ENCODE data around the gene PARD3. TPM values are rescaled to one million over a fixed set of nuclear protein-coding genes. Genes with fewer than 3 reads are reported as not detected.
"Not testable (repeated sequence)": the region's sequence is repeated elsewhere in the genome, so short reads cannot be mapped to it uniquely, and the experiment has no call there.

PARD3 gene
- total RNA-seq, 1 experiment from 2014 or later = 44.2 TPM

- DNase-seq (ENCODE audit: low read depth, low spot score) = no peak
- in situ Hi-C loops (cut with HindIII; ENCODE audit: low pct_unique_long_range_greater_than_20kb, low sequenced_read_pairs) = no loop called here
These were observed 98.9 kb downstream of the PARD3 start for GRCh38 chr10:34716234-34716633.

- in situ Hi-C loops (cut with HindIII; ENCODE audit: low pct_unique_long_range_greater_than_20kb, low sequenced_read_pairs) = no loop called here
- no peak for DNase-seq (ENCODE audit: low read depth, low spot score)
These were observed 99.4 kb downstream of the PARD3 start for GRCh38 chr10:34715511-34716187.

DNA sequence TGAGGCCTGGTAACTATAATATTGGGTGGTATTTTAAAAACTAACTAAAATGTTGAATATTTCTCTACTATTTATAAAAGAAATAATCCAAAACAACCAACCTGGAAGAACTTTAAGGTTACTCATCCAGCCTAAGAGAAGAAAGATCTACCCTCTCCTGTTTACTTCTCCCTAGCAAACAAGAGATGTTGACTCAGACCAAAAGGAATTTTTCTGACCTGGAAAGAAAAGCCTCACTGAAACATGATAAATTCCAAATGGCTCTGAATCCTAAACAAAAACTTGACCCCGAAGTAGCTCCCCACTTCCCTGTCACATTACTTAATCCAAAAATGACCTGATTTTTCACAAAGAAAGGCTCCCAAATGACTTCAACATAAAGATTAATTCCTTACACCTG is 101.2 kb downstream of the PARD3 start:
- no peak for DNase-seq (ENCODE audit: low read depth, low spot score)
- in situ Hi-C loops (cut with HindIII; ENCODE audit: low pct_unique_long_range_greater_than_20kb, low sequenced_read_pairs) = no loop called here

DNA sequence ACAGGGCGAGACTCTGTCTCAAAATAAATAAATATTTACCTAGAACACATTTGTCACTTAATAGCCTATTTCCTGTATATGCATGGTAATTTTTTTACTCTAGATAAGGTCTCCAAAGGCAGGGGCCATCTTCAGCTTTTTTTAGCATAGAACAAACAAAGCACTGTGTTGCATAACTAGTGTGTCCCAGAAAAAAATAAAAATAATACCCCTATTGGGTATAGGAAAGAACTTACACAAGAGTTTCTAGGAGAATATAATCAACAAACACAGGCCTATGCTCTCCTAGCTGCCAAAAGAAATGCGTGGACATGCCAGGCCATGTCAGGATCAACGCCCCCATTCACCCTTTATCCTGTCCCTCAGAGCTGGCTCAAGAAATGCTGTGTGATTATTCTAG is 103.6 kb downstream of the PARD3 start:
- in situ Hi-C loops (cut with HindIII; ENCODE audit: low pct_unique_long_range_greater_than_20kb, low sequenced_read_pairs) = no loop called here
- DNase-seq (ENCODE audit: low read depth, low spot score) = no peak

DNA sequence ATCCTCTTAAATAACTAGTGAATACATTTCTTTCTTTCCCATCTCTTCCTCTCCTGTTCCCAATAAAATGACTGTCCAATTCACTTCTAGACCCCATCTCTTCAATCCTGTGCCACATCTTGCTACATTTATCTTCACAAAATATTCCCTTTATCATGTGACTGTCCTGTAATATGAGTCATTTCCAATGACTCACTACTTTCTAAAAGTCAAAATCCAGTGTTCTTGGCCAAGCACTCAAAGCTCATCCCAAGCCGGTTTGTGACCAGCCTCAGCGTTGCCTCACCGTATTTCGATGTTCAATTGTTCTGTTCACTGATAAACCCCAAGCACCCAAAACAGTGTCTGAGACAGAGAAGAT is 104.7 kb downstream of the PARD3 start:
- in situ Hi-C loops (cut with HindIII; ENCODE audit: low pct_unique_long_range_greater_than_20kb, low sequenced_read_pairs) = no loop called here
- DNase-seq (ENCODE audit: low read depth, low spot score) = peak; percentile 38

- DNase-seq (ENCODE audit: low read depth, low spot score) = peak; percentile 19
- in situ Hi-C loops (cut with HindIII; ENCODE audit: low pct_unique_long_range_greater_than_20kb, low sequenced_read_pairs) = no loop called here
These were observed 105.3 kb downstream of the PARD3 start for GRCh38 chr10:34709637-34710390.

GRCh38 chr10:34707656-34708055 is 107.4 kb downstream of the PARD3 start:
- in situ Hi-C loops (cut with HindIII; ENCODE audit: low pct_unique_long_range_greater_than_20kb, low sequenced_read_pairs) = no loop called here
- no peak for DNase-seq (ENCODE audit: low read depth, low spot score)

GRCh38 chr10:34706992-34707391 is 108.1 kb downstream of the PARD3 start:
- DNase-seq (ENCODE audit: low read depth, low spot score); in situ Hi-C loops (cut with HindIII; ENCODE audit: low pct_unique_long_range_greater_than_20kb, low sequenced_read_pairs): not testable (repeated sequence)

DNA sequence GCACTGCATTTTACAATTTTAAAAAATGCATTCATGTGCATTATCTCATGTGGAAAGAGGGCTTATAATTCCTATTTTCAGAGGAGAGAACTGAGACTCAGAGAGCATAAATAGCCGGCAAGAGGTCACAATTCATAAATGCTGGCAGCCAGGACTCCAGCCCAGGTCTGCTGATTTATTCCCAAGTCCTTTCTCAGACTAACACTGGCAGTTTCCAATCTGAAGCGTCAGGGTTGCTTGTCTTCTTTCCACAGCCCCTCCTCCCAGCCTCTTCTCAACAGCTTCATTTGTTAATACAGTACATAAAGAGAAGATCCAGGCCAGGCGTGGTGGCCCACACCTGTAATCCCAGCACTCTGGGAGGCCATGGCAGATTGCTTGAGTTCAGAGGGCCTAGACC is 108.9 kb downstream of the PARD3 start:
- in situ Hi-C loops (cut with HindIII; ENCODE audit: low pct_unique_long_range_greater_than_20kb, low sequenced_read_pairs) = no loop called here
- DNase-seq (ENCODE audit: low read depth, low spot score) = no peak

DNA sequence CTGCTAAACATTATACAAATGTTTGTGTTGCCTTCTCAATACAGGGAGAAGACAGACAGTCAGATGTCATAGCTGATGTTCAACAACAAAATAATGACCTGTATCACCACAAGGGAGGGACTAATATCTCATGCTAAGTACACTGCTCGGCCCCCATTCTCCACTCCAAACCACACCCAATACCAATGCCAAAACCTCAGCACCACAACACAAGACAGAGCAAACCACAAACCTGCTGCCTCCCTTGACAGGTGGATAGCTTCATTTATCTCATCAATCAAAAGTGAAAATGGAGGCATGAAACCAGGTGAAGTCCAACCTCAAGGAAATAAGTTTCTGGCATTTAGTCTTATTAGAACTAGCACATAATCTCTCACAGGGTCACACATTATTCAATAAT is 109.5 kb downstream of the PARD3 start:
- no peak for DNase-seq (ENCODE audit: low read depth, low spot score)
- in situ Hi-C loops (cut with HindIII; ENCODE audit: low pct_unique_long_range_greater_than_20kb, low sequenced_read_pairs) = no loop called here

DNA sequence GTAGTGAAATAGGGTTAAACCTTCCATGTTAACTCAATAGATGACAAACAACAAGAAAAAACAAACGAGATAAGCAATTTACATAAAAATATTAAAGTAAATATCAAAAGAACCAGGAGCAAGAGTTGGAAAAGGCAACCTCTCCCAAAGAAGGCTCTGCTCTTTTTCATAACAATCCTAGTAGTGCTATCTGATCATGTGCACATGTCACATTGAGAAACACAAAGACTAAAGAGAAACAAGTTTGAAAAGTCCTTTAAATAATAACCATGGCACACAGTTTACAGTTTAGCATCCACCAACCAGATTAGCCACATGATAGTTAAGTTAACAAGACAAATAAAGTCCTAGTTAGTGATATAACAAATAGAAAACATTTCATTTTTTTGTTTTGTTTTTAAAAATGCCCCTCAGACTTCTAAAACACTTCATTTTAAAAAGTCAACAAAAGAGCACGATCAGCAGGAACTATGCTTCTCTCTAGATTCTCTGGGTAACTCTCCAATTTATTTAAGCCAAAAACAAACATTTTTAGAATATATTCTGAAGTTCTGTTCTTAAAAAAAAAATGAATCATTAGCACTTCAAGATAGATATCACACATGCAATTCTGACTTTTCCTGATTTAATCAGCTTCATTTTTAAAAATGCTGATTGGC is 110.4 kb downstream of the PARD3 start:
- in situ Hi-C loops (cut with HindIII; ENCODE audit: low pct_unique_long_range_greater_than_20kb, low sequenced_read_pairs) = no loop called here
- DNase-seq (ENCODE audit: low read depth, low spot score) = no peak

DNA sequence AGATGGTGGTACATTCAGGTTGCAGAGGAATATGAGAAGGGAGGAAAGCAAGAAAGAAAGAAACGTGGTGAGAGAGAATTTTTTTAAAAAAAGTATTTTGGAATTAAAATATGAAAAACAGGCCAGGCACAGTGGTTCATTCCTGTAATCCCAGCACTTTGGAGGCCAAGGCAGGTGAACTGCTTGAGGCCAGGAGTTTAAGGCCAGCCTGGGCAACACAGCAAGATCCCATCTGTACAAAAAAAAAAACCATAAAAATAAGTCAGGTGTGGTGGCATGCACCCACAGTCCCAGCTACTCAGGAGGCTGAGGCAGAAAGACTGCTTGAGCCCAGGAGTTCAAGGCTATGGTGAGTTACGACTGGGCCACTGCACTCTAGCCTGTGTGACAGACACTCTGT is 112.1 kb downstream of the PARD3 start:
- DNase-seq (ENCODE audit: low read depth, low spot score) = no peak
- in situ Hi-C loops (cut with HindIII; ENCODE audit: low pct_unique_long_range_greater_than_20kb, low sequenced_read_pairs) = no loop called here

GRCh38 chr10:34702093-34702937 is 112.8 kb downstream of the PARD3 start:
- in situ Hi-C loops (cut with HindIII; ENCODE audit: low pct_unique_long_range_greater_than_20kb, low sequenced_read_pairs) = no loop called here
- DNase-seq (ENCODE audit: low read depth, low spot score) = no peak

GRCh38 chr10:34701194-34701593 is 113.9 kb downstream of the PARD3 start:
- in situ Hi-C loops (cut with HindIII; ENCODE audit: low pct_unique_long_range_greater_than_20kb, low sequenced_read_pairs) = no loop called here

DNA sequence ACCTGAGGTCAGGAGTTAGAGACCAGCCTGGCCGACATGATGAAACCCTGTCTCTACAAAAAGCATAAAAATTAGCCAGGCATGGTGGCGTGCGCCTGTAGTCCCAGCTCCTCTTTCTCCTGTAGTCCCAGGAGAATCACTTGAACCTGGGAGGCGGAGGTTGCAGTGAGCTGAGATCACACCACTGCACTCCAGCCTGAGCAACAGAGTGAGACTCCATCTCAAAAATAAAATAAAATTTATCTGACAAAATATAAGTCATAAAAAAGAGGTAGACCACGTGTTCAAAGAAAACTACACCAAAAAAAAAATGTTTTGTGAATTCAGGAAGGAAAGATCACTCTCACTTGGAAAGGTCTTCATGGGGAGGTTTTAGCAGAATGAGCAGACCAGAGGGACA is 114.3 kb downstream of the PARD3 start:
- in situ Hi-C loops (cut with HindIII; ENCODE audit: low pct_unique_long_range_greater_than_20kb, low sequenced_read_pairs); DNase-seq (ENCODE audit: low read depth, low spot score): not testable (repeated sequence)

More at GRCh38 chr10:34701194-34701593, 113.9 kb downstream of the PARD3 start:
- DNase-seq (ENCODE audit: low read depth, low spot score) = no peak

- in situ Hi-C loops (cut with HindIII; ENCODE audit: low pct_unique_long_range_greater_than_20kb, low sequenced_read_pairs) = no loop called here
- no peak for DNase-seq (ENCODE audit: low read depth, low spot score)
These were observed 115.1 kb downstream of the PARD3 start for GRCh38 chr10:34699904-34700517.

DNA sequence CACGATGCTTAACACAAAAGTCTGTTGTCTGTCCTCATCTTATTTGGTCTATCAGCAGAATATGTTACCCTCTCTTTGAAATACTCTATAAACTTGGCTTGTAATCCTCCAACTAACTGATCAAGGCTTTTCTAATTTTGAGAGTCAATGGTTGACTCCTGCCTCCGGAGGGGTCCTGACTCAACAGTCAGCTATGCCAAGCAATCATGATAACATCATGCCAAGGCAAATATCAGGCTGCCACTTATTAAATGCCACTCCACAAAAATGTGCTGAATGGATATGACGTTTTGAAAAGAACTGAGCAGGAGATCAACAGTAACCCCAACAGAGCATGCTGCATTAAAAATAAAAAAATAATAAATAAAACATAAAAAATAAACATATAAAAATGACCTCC is 116.1 kb downstream of the PARD3 start:
- DNase-seq (ENCODE audit: low read depth, low spot score) = peak; percentile 18
- in situ Hi-C loops (cut with HindIII; ENCODE audit: low pct_unique_long_range_greater_than_20kb, low sequenced_read_pairs) = no loop called here
